Lower lobe of right lung (tissue), 2 donors: ENCODE results near the gene KLF5. TPM values are rescaled to one million over a fixed set of nuclear protein-coding genes. Genes with fewer than 3 reads are reported as not detected.
A peak's percentile ranks its signal among the peaks of the same experiment; 100 is the strongest.

ENCODE experiments used
- ATAC-seq, 2 donors: fragments of 200-7000 bp; cut with Tn5 transposase; one replicate each; pipeline ENCODE4 v1.9.1; 2020 to 2022; ENCODE audit warnings: mild to moderate bottlenecking in 2 of 2, moderate library complexity in 2 of 2
- DNase-seq: peaks from one replicate; pipeline ENCODE4 v3.0.0-alpha.2; 2020
- H3K27ac ChIP-seq: fragments of 200-600 bp; one replicate; pipeline ENCODE4 v1.8.0; 2022
- H3K27me3 ChIP-seq: fragments of 200-600 bp; one replicate; pipeline ENCODE4 v1.8.0; 2022; ENCODE audit warnings: low read depth
- H3K36me3 ChIP-seq: fragments of 200-600 bp; one replicate; pipeline ENCODE4 v1.8.0; 2022; ENCODE audit warnings: mild to moderate bottlenecking
- H3K4me1 ChIP-seq: fragments of 200-600 bp; one replicate; pipeline ENCODE4 v1.8.0; 2022
- H3K4me3 ChIP-seq: fragments of 200-600 bp; one replicate; pipeline ENCODE4 v1.8.0; 2022; ENCODE audit warnings: mild to moderate bottlenecking
- H3K9me3 ChIP-seq: fragments of 200-600 bp; one replicate; pipeline ENCODE4 v1.8.0; 2022
- intact Hi-C: fragments of 100-400 bp; cut with DNase I; formaldehyde crosslinking; loops from one replicate; pipeline ENCODE4 v1.11.0; 2022
- total RNA-seq: library from RNA; stranded (reverse); fragmentation: NEBNext Ultra II Directional; extraction: Animal tissue kit (Norgen Biotek cat#: 25700); gene quantifications from one replicate; pipeline ENCODE4 v1.2.1, GENCODE V29; 2021
- TF ChIP-seq, protein P1 (sequence below): fragments of 200-600 bp; IDR thresholded peaks from one replicate; pipeline ENCODE4 v1.8.0; 2022; ENCODE audit warnings: antibody characterized with exemption, mild to moderate bottlenecking
- donor health status: DM: no; HTN: yes; CAD: no; lungs with severe emphysema.

Gene KLF5
- total RNA-seq, 1 donor from 2014 or later, result 46.6 TPM

DNA sequence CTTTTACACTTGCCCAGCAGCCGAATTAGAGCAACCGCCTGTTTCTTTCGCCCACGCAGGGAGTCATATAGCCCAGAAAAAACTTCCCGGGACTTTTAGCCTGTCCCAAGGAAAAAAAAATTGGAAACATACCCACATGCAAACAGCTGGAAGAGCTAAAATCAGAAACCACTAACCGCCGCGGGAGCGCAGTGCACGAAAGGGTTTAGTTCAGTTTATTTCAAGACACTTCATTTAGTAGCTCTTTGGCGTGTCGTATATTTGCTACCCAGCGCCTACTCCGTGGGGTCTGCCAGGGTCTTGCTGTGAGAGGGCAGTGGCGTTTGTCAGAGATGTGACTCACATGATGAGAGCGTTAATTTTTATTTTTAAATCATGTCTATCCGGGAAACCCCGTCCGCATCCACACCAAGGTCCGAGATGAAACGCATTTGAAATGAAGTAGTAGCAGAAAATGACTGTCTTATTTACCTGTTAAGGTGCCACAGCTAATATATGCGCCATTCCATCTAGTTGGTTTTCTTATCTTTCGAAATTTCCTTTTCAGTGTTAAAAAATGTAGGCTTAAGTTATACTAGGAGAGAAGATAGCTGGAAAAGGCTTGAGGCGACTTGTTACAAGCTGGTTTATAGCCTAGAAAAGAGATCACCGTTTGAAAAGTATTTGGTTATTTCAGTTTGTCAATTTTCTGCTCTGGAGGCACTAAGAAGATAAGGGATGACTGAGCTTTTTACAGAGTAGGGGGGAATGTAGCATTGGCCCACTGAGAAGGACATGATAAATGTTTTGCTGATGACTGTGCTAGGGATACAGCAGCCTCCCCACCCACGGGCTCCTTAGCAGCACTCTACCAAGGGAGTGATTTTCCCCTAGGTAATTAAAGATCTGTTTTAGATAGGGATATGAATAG lies 1.7 kb downstream of the KLF5 start:
- Histone ChIP-seq H3K27ac (peak overlapping the region; percentile 85), H3K9me3 (no peaks in the 10 kb centered on the region), H3K36me3 (peaks cover 20% of the 10 kb centered on the region), H3K4me3 (peak overlapping the region; percentile 83), H3K27me3 (peaks cover 19% of the 10 kb centered on the region), H3K4me1 (peaks cover 17% of the 10 kb centered on the region)
- TF ChIP-seq, protein P1, sequence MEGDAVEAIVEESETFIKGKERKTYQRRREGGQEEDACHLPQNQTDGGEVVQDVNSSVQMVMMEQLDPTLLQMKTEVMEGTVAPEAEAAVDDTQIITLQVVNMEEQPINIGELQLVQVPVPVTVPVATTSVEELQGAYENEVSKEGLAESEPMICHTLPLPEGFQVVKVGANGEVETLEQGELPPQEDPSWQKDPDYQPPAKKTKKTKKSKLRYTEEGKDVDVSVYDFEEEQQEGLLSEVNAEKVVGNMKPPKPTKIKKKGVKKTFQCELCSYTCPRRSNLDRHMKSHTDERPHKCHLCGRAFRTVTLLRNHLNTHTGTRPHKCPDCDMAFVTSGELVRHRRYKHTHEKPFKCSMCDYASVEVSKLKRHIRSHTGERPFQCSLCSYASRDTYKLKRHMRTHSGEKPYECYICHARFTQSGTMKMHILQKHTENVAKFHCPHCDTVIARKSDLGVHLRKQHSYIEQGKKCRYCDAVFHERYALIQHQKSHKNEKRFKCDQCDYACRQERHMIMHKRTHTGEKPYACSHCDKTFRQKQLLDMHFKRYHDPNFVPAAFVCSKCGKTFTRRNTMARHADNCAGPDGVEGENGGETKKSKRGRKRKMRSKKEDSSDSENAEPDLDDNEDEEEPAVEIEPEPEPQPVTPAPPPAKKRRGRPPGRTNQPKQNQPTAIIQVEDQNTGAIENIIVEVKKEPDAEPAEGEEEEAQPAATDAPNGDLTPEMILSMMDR, result no peak
- intact Hi-C loops, result no loop called here
- no peak for DNase-seq
- peak in 1 of 2 donors; percentile 19 for ATAC-seq

DNA sequence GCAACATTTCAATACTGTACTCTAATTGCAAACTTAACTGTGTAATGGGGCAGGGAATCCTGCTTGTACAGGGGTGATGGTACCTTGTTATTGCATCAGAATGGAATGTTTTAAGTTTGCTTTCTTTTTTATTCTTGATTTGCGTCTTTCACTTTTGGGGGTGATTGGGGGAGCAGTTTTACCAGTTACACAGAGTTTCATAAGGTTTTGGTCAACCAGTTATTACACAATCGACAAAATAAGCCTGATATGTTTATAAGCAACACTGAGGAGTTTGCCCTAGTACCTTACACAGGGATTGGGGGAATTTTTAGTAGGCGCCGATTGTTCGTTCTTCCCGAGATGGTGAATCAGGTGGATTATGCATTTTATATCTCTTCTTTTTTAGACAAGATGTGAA lies 2.7 kb downstream of the KLF5 start:
- Histone ChIP-seq H3K4me3 (peak overlapping the region; percentile 83), H3K36me3 (peaks cover 22% of the 10 kb centered on the region), H3K27ac (peak overlapping the region; percentile 85), H3K27me3 (peaks cover 12% of the 10 kb centered on the region), H3K4me1 (peaks cover 17% of the 10 kb centered on the region), H3K9me3 (no peaks in the 10 kb centered on the region)
- DNase-seq, result no peak
- intact Hi-C loops, result no loop called here
- no peak for ATAC-seq
- TF ChIP-seq, protein P1, result no peak

DNA sequence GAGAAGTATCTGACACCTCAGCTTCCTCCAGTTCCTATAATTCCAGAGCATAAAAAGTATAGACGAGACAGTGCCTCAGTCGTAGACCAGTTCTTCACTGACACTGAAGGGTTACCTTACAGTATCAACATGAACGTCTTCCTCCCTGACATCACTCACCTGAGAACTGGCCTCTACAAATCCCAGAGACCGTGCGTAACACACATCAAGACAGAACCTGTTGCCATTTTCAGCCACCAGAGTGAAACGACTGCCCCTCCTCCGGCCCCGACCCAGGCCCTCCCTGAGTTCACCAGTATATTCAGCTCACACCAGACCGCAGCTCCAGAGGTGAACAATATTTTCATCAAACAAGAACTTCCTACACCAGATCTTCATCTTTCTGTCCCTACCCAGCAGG lies 3.1 kb downstream of the KLF5 start:
- peak overlapping the region; percentile 83 for H3K4me3 ChIP-seq
- no peak for DNase-seq

DNA sequence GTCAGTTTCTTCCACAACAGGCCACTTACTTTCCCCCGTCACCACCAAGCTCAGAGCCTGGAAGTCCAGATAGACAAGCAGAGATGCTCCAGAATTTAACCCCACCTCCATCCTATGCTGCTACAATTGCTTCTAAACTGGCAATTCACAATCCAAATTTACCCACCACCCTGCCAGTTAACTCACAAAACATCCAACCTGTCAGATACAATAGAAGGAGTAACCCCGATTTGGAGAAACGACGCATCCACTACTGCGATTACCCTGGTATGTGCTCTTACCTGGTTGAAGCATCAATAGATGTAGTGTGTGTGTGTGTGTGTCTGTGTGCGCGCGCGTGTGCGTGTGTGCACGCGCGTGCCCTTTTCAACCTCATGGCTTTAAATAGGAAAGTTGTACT lies 3.7 kb downstream of the KLF5 start:
- intact Hi-C loops, result no loop called here
- TF ChIP-seq, protein P1, result no peak
- H3K9me3 ChIP-seq, result no peaks in the 10 kb centered on the region
- peak overlapping the region; percentile 83 for H3K4me3 ChIP-seq
- DNase-seq, result no peak
- no peak for ATAC-seq
- peaks cover 4% of the 10 kb centered on the region for H3K27me3 ChIP-seq
- no peak overlapping the region for H3K27ac ChIP-seq
- peaks cover 22% of the 10 kb centered on the region for H3K36me3 ChIP-seq
- H3K4me1 ChIP-seq, result peaks cover 17% of the 10 kb centered on the region

More for the DNA sequence above, 3.1 kb downstream of the KLF5 start:
- H3K4me1 ChIP-seq, result peaks cover 17% of the 10 kb centered on the region
- H3K27me3 ChIP-seq, result peaks cover 9% of the 10 kb centered on the region
- no peaks in the 10 kb centered on the region for H3K9me3 ChIP-seq
- ATAC-seq, result no peak
- intact Hi-C loops, result no loop called here
- H3K27ac ChIP-seq, result peak overlapping the region; percentile 85
- peaks cover 22% of the 10 kb centered on the region for H3K36me3 ChIP-seq
- TF ChIP-seq, protein P1, result no peak

DNA sequence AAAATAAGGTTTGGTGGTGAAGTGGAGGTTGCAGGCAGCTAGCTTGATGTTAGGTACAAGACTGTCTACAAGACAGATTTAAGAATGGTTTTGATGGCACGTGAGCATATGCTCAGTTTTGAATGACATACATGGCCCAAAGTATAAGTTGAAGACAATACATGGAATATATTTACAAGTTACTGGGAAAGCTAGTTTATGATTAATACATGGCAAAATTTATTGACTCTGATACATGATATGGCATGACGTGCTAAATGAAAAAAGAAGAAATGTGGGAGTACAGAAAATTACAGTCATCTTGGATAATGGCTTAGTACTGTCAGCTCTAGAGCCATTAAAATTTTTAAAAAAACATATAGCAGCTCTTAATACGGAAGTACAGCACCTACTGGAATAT lies 4.4 kb downstream of the KLF5 start:
- peak overlapping the region; percentile 18 for H3K4me3 ChIP-seq
- H3K27ac ChIP-seq, result no peak overlapping the region
- H3K36me3 ChIP-seq, result peaks cover 28% of the 10 kb centered on the region
- no peak for DNase-seq
- H3K9me3 ChIP-seq, result no peaks in the 10 kb centered on the region
- no peaks in the 10 kb centered on the region for H3K27me3 ChIP-seq
- peaks cover 12% of the 10 kb centered on the region for H3K4me1 ChIP-seq
- ATAC-seq, result no peak
- intact Hi-C loops, result no loop called here
- TF ChIP-seq, protein P1, result no peak
